Activated CD8-positive, alpha-beta T cell treated with anti-CD3 and anti-CD28 coated beads, Interleukin-2, amount 10 ng/mL, durations not matched to agents 7 days and 5 days (primary cell): ENCODE data around the gene PROCA1. TPM values are rescaled to one million over a fixed set of nuclear protein-coding genes. Genes with fewer than 3 reads are reported as not detected.
"Not testable (repeated sequence)": the region's sequence is repeated elsewhere in the genome, so short reads cannot be mapped to it uniquely, and the experiment has no call there.

ENCODE experiments used
- ATAC-seq: fragments of 150-1000 bp; cut with Tn5 transposase; one replicate; pipeline ENCODE4 v1.10.0; 2021; ENCODE audit warnings: moderate library complexity
- CTCF ChIA-PET: fragments of 350-600 bp; sonication (Branson Sonifier 250); formaldehyde crosslinking; loops from one replicate; lab custom pipeline; 2021; ENCODE audit warnings: antibody characterized with exemption; lab: Charles Lee
- POLR2A ChIA-PET: fragments of 350-600 bp; sonication (Branson Sonifier 250); formaldehyde crosslinking; loops from one replicate; lab custom pipeline; 2021; ENCODE audit warnings: antibody characterized with exemption; lab: Charles Lee
- DNase-seq: peaks from one replicate; pipeline ENCODE4 v3.0.0-alpha.2; 2020
- H3K27ac Mint-ChIP-seq: one replicate; pipeline ENCODE4 v1.8.0; 2021; ENCODE audit warnings: mild to moderate bottlenecking, mixed read lengths
- H3K27me3 Mint-ChIP-seq: one replicate; pipeline ENCODE4 v1.8.0; 2021; ENCODE audit warnings: low read depth, mixed read lengths
- H3K36me3 Mint-ChIP-seq: one replicate; pipeline ENCODE4 v1.8.0; 2021; ENCODE audit warnings: low read depth, mixed read lengths
- H3K4me1 Mint-ChIP-seq: one replicate; pipeline ENCODE4 v1.8.0; 2021; ENCODE audit warnings: low read depth, mixed read lengths
- H3K4me3 Mint-ChIP-seq: one replicate; pipeline ENCODE4 v1.8.0; 2021; ENCODE audit warnings: mild to moderate bottlenecking, mixed read lengths
- H3K9me3 Mint-ChIP-seq: one replicate; pipeline ENCODE4 v1.8.0; 2022; ENCODE audit warnings: mixed read lengths; ENCODE audit not compliant: insufficient read depth
- total RNA-seq, 2 experiments: library from RNA; stranded (reverse); gene quantifications; one replicate each; pipeline ENCODE4 v1.2.3, GENCODE V29; 2021

PROCA1 gene
- total RNA-seq, 2 experiments from 2014 or later = 5.3 to 6.1 TPM

DNA sequence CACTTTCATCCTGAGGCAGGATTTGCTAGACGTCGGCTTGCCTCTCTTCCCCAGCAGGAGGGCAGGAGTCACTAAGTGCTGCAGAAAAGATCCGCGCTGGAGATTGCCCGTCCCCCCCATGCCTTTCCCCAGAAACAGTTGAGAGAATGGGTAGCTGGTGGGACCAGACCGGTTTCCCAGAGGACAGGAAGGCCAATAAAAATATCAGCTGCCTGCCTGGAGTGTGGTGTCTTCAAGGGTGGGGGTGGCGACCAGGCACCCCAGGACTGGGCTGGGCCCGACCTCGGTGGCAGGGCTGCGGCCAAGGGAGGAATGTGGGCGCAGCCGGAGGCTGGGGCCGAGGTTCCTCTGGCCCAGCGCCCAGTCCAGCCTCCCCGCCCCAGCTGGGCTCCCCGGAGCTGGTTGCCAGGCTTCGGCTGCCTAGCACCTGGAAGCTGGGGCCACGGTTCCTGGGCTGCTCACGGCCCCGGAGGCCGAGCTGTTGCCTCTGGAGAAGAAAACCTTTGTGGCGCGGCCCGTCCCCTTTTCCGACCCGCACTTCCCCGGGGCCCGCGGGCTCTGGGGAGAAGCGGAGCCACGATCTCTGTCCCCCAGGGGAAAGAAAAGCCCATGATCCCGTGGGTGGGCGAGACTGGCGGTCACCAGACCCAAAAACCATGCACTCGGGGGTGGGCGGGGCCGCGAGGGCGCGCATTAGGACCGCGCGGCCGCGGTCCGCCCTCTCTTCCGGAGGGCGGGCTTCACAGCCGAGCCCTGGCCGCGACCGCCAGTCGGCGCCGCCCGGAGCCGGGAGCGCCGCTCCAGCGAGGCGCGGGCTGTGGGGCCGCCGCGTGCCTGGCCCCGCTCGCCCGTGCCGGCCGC, 31.8 kb upstream of the PROCA1 start, which contains the start of gene TRAF4:
Gene TRAF4, plus strand, starts transcription at position 769 of the 861 bp plus-strand sequence. CDS start 102 bp downstream, outside the sequence.
- peaks cover 27% of the 10 kb centered on the region for H3K36me3 Mint-ChIP-seq
- H3K27ac Mint-ChIP-seq = peak within 1 kb of the TSS; percentile 95
- peak within 1 kb of the TSS; percentile 90 for H3K4me3 Mint-ChIP-seq
- ChIA-PET CTCF (interaction anchor here (0.6 to 17.5 kb wide), 7 partner anchors 14 to 207 kb away, joined by 3 to 736 read pairs (median 3); partner anchors contain the start of genes FLOT2, NEK8, RPL23A and TLCD1), POLR2A (interaction anchor here (0.9 to 13.0 kb wide), 3 partner anchors 12 to 23 kb away, joined by 3 to 212 read pairs (median 12); partner anchors contain the start of genes NEK8, RPL23A and TLCD1)
- ATAC-seq (peak; percentile 86), DNase-seq (peak; percentile 81)
- peaks cover 3% of the 10 kb centered on the region for H3K9me3 Mint-ChIP-seq
- no peaks in the 10 kb centered on the region for H3K27me3 Mint-ChIP-seq
- H3K4me1 Mint-ChIP-seq = peaks cover 53% of the 10 kb centered on the region

DNA sequence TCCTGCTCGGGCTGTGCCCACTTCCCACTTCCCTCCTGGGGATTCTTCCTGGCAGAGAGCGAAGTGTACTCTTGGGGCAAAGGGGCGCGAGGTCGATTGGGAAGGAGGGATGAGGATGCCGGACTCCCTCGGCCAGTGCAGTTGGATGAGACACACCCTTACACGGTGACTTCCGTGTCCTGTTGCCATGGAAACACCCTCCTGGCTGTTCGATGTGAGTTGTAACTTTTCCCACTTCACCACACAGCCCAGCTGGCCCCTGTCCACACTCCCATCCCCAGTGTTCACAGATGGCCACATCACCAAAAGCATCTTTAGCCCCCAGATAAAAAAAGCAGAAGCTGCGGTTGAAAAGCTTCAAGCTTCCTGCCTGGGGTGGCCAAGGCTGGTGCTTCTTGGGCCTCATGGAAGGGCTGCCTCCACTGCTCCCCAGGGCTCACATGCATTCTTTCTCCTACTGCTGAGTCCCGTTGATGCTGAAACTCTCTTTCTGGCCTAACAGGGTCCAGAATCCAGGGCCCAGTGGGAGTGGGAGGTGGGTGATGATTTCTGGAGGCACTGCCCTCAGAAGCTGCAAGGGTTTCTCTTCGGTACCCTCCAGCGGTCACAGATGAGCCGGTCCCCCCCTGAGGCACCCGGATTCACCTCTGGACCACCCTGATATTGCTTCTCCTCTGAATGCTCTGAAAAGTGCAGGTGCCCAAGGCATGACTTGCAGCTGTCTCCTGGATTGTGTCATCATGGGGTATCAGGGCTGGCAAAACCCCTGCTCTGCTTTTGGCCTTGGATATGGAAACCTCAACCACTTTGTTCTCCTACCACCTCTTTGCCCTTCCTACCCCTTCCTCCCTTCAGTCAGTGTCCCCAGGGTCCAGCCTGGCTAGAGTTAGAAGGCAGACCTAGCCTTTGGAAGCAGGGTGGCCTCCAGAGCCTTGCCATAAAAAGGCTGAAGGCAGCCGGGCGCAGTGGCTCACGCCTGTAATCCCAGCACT, 30.0 kb upstream of the PROCA1 start:
- Mint-ChIP-seq H3K27me3 (no peaks in the 10 kb centered on the region), H3K36me3 (peaks cover 27% of the 10 kb centered on the region), H3K4me1 (peaks cover 57% of the 10 kb centered on the region), H3K4me3 (no peak overlapping the region), H3K9me3 (peaks cover 3% of the 10 kb centered on the region), H3K27ac (peak overlapping the region; percentile 64)
- no peak for ATAC-seq
- ChIA-PET POLR2A (interaction anchor here (1.1 to 13.0 kb wide), 2 partner anchors 10 to 15 kb away, joined by 3 to 212 read pairs; partner anchors contain the start of genes NEK8 and TLCD1), CTCF (interaction anchor here (0.6 to 17.5 kb wide), 7 partner anchors 9 to 183 kb away, joined by 3 to 736 read pairs (median 4); partner anchors contain the start of genes NEK8, RPL23A and TLCD1)
- no peak for DNase-seq

DNA sequence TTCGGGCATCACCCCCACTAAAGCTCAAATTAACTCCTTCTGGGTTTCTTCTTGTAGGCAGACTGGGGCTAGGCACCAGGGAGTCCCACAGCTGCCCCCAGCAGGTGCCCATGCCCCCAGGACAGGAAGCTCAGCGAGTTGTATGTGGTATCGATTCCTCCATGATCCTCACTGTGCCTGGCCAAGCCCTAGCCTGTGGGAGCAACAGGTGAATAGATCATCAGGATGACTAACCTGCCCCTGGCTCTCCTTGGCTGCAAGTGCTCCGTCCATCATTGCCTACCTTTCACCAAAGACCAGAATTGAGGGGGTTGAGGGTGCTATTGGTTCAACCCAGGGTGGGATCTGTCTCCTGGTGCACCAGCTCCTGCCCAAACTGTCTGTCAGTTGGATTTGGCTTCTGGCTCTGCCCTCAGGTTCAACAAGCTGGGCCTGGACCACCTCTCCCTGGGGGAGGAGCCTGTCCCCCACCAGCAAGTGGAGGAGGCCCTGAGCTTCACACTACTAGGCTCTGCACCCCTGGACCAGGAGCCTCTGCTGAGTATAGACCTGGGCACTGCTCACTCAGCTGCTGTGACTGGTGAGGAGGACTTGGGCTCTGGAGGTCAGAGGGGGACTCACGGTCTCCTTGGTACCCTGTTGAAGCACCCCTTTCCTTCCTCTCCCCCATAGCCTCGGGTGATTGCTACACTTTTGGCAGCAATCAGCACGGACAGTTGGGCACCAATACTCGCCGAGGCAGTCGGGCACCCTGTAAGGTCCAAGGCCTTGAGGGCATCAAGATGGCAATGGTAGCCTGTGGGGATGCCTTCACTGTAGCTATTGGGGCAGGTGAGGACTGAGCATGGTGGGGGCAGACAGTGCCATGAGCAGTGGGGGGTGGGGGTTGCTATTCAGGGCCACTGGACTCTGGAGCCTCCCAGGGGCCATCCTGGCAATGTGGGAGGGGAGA, 29.0 kb upstream of the PROCA1 start:
- CTCF ChIA-PET = interaction anchor here (1.0 to 17.5 kb wide), 5 partner anchors 10 to 176 kb away, joined by 3 to 736 read pairs (median 5); partner anchors contain the start of genes NEK8 and TLCD1
- H3K27ac Mint-ChIP-seq = peak overlapping the region; percentile 64
- ATAC-seq (no peak), DNase-seq (no peak)
- peaks cover 3% of the 10 kb centered on the region for H3K9me3 Mint-ChIP-seq
- H3K27me3 Mint-ChIP-seq = no peaks in the 10 kb centered on the region
- POLR2A ChIA-PET = interaction anchor here (0.5 to 13.0 kb wide), 3 partner anchors 13 to 159 kb away, joined by 5 to 212 read pairs (median 7); partner anchors contain the start of genes NEK8 and TLCD1
- H3K36me3 Mint-ChIP-seq = peaks cover 29% of the 10 kb centered on the region
- peaks cover 55% of the 10 kb centered on the region for H3K4me1 Mint-ChIP-seq
- H3K4me3 Mint-ChIP-seq = no peak overlapping the region

DNA sequence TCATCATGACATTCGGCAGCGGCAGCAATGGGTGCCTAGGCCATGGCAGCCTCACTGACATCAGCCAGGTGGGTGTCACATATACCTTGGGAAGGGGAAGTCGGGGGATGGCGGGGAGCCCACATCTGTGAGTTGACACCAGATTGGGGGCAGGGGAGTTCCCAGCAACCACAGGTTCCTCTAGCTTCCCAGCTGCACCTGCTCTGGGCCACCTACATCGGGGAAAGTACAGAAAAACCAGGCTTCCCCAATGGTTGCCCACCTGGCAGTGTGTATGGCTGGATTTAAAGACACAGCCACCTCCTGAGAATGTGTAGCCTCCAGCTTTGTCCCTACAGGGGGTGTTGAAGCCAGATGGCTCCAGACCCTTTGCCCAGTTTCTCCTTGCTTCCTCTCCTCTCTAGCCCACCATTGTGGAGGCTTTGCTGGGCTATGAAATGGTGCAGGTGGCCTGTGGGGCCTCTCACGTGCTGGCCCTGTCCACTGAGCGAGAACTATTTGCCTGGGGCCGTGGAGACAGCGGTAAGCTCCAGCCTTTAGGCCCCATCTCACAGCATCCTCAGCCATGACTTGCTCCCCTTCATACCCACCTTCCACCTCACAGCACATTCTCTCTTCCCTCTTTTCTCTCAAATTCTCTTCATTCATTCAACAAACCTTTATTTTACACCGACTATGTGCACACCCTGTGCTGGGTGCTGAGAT, 27.1 kb upstream of the PROCA1 start:
- no peak overlapping the region for H3K4me3 Mint-ChIP-seq
- H3K27ac Mint-ChIP-seq = peak overlapping the region; percentile 69
- peaks cover 26% of the 10 kb centered on the region for H3K36me3 Mint-ChIP-seq
- ChIA-PET CTCF (interaction anchor here (1.0 to 17.5 kb wide), 4 partner anchors 11 to 25 kb away, joined by 3 to 736 read pairs (median 6); partner anchors contain the start of genes NEK8 and TLCD1), POLR2A (interaction anchor here (1.2 to 2.2 kb wide), 2 partner anchors 11 to 19 kb away, joined by 3 to 7 read pairs; partner anchors contain the start of genes NEK8 and RPL23A)
- ATAC-seq (peak; percentile 26), DNase-seq (peak; percentile 48)
- H3K27me3 Mint-ChIP-seq = no peaks in the 10 kb centered on the region
- H3K9me3 Mint-ChIP-seq = peaks cover 3% of the 10 kb centered on the region
- peaks cover 65% of the 10 kb centered on the region for H3K4me1 Mint-ChIP-seq

DNA sequence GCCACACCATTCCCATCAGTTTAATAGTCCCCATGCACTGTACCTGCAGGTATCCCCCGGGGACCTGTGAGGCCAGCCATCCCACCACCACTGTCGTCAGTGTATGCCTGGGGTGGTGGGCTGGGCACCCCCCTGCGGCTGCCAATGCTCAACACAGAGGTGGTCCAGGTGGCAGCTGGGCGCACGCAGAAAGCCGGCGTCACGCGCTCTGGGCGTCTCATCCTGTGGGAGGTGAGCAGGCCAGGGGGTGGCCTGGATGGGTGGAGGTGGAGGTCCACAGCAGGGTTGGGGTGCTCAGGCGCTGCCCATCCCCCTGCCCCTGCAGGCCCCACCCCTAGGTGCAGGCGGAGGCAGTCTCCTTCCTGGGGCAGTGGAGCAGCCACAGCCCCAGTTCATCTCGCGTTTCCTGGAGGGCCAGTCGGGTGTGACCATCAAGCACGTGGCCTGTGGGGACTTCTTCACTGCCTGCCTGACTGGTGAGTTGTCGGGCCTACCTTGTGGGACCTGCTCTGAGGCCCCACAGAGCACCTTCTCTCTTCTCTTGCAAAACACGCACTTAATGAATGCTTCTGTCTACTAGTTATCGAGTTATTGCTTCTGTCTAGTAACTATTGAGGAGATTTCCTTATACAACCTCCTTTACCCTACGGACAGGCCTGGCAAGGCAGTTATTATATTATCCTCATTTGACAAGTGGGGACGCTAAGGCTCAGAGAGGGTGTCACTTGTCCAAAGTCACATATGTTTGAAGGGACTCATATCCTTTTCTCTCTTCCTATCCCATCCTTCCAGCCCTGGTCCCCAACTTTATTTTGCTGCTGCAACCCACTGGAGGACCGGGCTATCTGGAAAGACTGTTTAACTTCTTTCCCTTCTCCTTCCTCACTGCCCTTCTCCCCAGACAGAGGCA, 26.3 kb upstream of the PROCA1 start:
- POLR2A ChIA-PET = interaction anchor here (2.2 kb wide), 1 partner anchor 10 kb away, joined by 7 read pairs; the partner anchor contains the start of gene NEK8
- Mint-ChIP-seq H3K9me3 (peaks cover 3% of the 10 kb centered on the region), H3K4me3 (no peak overlapping the region), H3K4me1 (peaks cover 68% of the 10 kb centered on the region), H3K27ac (peak overlapping the region; percentile 69), H3K36me3 (peaks cover 26% of the 10 kb centered on the region), H3K27me3 (no peaks in the 10 kb centered on the region)
- no peak for ATAC-seq
- CTCF ChIA-PET = interaction anchor here (1.0 to 17.5 kb wide), 4 partner anchors 10 to 26 kb away, joined by 3 to 736 read pairs (median 6); partner anchors contain the start of genes NEK8 and TLCD1
- DNase-seq = no peak

GRCh38 chr17:28737316-28737715, 25.6 kb upstream of the PROCA1 start:
- POLR2A ChIA-PET = no interaction called here
- Mint-ChIP-seq H3K36me3 (peaks cover 26% of the 10 kb centered on the region), H3K9me3 (peaks cover 3% of the 10 kb centered on the region), H3K4me1 (peaks cover 68% of the 10 kb centered on the region), H3K27me3 (no peaks in the 10 kb centered on the region), H3K27ac (no peak overlapping the region), H3K4me3 (no peak overlapping the region)
- no peak for DNase-seq
- no peak for ATAC-seq
- CTCF ChIA-PET = no interaction called here

DNA sequence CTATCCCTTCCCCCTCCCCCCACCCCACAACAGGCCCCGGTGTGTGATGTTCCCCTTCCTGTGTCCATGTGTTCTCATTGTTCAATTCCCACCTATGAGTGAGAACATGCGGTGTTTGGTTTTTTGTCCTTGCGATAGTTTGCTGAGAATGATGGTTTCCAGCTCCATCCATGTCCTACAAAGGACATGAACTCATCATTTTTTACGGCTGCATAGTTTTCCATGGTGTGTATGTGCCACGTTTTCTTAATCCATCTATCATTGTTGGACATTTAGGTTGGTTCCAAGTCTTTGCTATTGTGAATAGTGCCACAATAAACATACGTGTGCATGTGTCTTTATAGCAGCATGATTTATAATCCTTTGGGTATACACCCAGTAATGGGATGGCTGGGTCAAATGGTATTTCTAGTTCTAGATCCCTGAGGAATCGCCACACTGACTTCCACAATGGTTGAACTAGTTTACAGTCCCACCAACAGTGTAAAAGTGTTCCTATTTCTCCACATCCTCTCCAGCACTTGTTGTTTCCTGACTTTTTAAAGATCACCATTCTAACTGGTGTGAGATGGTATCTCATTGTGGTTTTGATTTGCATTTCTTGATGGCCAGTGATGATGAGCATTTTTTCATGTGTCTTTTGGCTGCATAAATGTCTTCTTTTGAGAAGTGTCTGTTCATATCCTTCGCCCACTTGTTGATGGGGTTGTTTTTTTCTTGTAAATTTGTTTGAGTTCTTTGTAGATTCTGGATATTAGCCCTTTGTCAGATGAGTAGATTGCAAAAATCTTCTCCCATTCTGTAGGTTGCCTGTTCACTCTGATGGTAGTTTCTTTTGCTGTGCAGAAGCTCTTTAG, 24.5 kb upstream of the PROCA1 start:
- ATAC-seq, DNase-seq, H3K27me3 Mint-ChIP-seq, H3K27ac Mint-ChIP-seq, H3K9me3 Mint-ChIP-seq, H3K4me3 Mint-ChIP-seq: not testable (repeated sequence)
- H3K36me3 Mint-ChIP-seq = peaks cover 25% of the 10 kb centered on the region
- ChIA-PET POLR2A (interaction anchor here (1.1 to 1.5 kb wide), 2 partner anchors 11 to 16 kb away, joined by 3 to 5 read pairs; partner anchors contain the start of gene RPL23A), CTCF (interaction anchor here (1.5 to 1.7 kb wide), 2 partner anchors 9 to 13 kb away, joined by 7 to 15 read pairs; partner anchors contain the start of gene TLCD1)
- H3K4me1 Mint-ChIP-seq = peaks cover 60% of the 10 kb centered on the region

GRCh38 chr17:28735242-28735722, 23.6 kb upstream of the PROCA1 start:
- Mint-ChIP-seq H3K9me3 (peaks cover 3% of the 10 kb centered on the region), H3K4me3 (no peak overlapping the region), H3K4me1 (peaks cover 57% of the 10 kb centered on the region), H3K27ac (no peak overlapping the region), H3K36me3 (peaks cover 18% of the 10 kb centered on the region), H3K27me3 (no peaks in the 10 kb centered on the region)
- POLR2A ChIA-PET = interaction anchor here (1.1 to 1.5 kb wide), 2 partner anchors 11 to 15 kb away, joined by 3 to 5 read pairs; partner anchors contain the start of gene RPL23A
- no peak for ATAC-seq
- DNase-seq = no peak
- CTCF ChIA-PET = interaction anchor here (1.5 to 1.7 kb wide), 2 partner anchors 8 to 14 kb away, joined by 7 to 15 read pairs; partner anchors contain the start of gene TLCD1
